Mucosa of stomach (tissue), 1 donor: Measurements from ENCODE around the gene LOXHD1.

Experiments used
- H3K27me3 ChIP-seq: one replicate; pipeline ENCODE4 v1.7.0; 2013; ENCODE audit warnings: mild to moderate bottlenecking, low read length; ENCODE audit not compliant: control insufficient read depth, insufficient read depth
- H3K36me3 ChIP-seq: one replicate; pipeline ENCODE4 v1.7.0; 2013; ENCODE audit warnings: low read length; ENCODE audit not compliant: control insufficient read depth, insufficient read depth
- H3K4me1 ChIP-seq: one replicate; pipeline ENCODE4 v1.7.0; 2013; ENCODE audit warnings: mild to moderate bottlenecking, low read length; ENCODE audit not compliant: control insufficient read depth, insufficient read depth
- H3K4me3 ChIP-seq: one replicate; pipeline ENCODE4 v1.7.0; 2013; ENCODE audit warnings: low read length
- H3K9ac ChIP-seq: one replicate; pipeline ENCODE4 v1.7.0; 2013; ENCODE audit warnings: mild to moderate bottlenecking, low read length, moderate library complexity
- H3K9me3 ChIP-seq: one replicate; pipeline ENCODE4 v1.7.0; 2013; ENCODE audit warnings: mild to moderate bottlenecking, low read length, moderate library complexity; ENCODE audit not compliant: control insufficient read depth
- donor health status: Pancreatic carcinoma.

The LOXHD1 gene

GRCh38 chr18:46437061-46437460, 220.0 kb downstream of the LOXHD1 start:
- H3K9ac ChIP-seq = no peak overlapping the region
- H3K36me3 ChIP-seq = no peaks in the 10 kb centered on the region
- no peaks in the 10 kb centered on the region for H3K9me3 ChIP-seq
- H3K4me1 ChIP-seq = no peaks in the 10 kb centered on the region
- H3K27me3 ChIP-seq = peaks cover 3% of the 10 kb centered on the region
- no peak overlapping the region for H3K4me3 ChIP-seq

- no peak overlapping the region for H3K4me3 ChIP-seq
- no peaks in the 10 kb centered on the region for H3K4me1 ChIP-seq
- no peaks in the 10 kb centered on the region for H3K9me3 ChIP-seq
Observed at GRCh38 chr18:46436621-46437020, 220.4 kb downstream of the LOXHD1 start.

GRCh38 chr18:46435031-46435430, 222.0 kb downstream of the LOXHD1 start:
- Histone ChIP-seq H3K4me3 (no peak overlapping the region), H3K9ac (no peak overlapping the region), H3K9me3 (no peaks in the 10 kb centered on the region), H3K27me3 (peaks cover 3% of the 10 kb centered on the region), H3K36me3 (no peaks in the 10 kb centered on the region), H3K4me1 (no peaks in the 10 kb centered on the region)

More at GRCh38 chr18:46436621-46437020, 220.4 kb downstream of the LOXHD1 start:
- H3K27me3 ChIP-seq = peaks cover 3% of the 10 kb centered on the region
- no peaks in the 10 kb centered on the region for H3K36me3 ChIP-seq
- H3K9ac ChIP-seq = no peak overlapping the region

- H3K9me3 ChIP-seq = no peaks in the 10 kb centered on the region
- no peak overlapping the region for H3K9ac ChIP-seq
- no peaks in the 10 kb centered on the region for H3K4me1 ChIP-seq
- H3K36me3 ChIP-seq = no peaks in the 10 kb centered on the region
- H3K27me3 ChIP-seq = peaks cover 3% of the 10 kb centered on the region
- no peak overlapping the region for H3K4me3 ChIP-seq
Observed at GRCh38 chr18:46434629-46435028, 222.4 kb downstream of the LOXHD1 start.

GRCh38 chr18:46433121-46433826, 223.7 kb downstream of the LOXHD1 start:
- Histone ChIP-seq H3K36me3 (no peaks in the 10 kb centered on the region), H3K9me3 (no peaks in the 10 kb centered on the region), H3K4me1 (no peaks in the 10 kb centered on the region), H3K4me3 (no peak overlapping the region), H3K27me3 (peaks cover 3% of the 10 kb centered on the region), H3K9ac (no peak overlapping the region)

- no peaks in the 10 kb centered on the region for H3K9me3 ChIP-seq
- H3K27me3 ChIP-seq = peaks cover 3% of the 10 kb centered on the region
Observed at GRCh38 chr18:46431522-46432171, 225.4 kb downstream of the LOXHD1 start.

GRCh38 chr18:46429649-46430224, 227.3 kb downstream of the LOXHD1 start:
- H3K4me1 ChIP-seq = no peaks in the 10 kb centered on the region
- peaks cover 3% of the 10 kb centered on the region for H3K27me3 ChIP-seq
- no peaks in the 10 kb centered on the region for H3K9me3 ChIP-seq
- H3K36me3 ChIP-seq = no peaks in the 10 kb centered on the region
- no peak overlapping the region for H3K4me3 ChIP-seq
- H3K9ac ChIP-seq = no peak overlapping the region

More at GRCh38 chr18:46431522-46432171, 225.4 kb downstream of the LOXHD1 start:
- H3K4me3 ChIP-seq = no peak overlapping the region
- no peaks in the 10 kb centered on the region for H3K4me1 ChIP-seq
- H3K9ac ChIP-seq = no peak overlapping the region
- H3K36me3 ChIP-seq = no peaks in the 10 kb centered on the region

- H3K9ac ChIP-seq = no peak overlapping the region
- H3K4me1 ChIP-seq = no peaks in the 10 kb centered on the region
- H3K9me3 ChIP-seq = no peaks in the 10 kb centered on the region
- no peak overlapping the region for H3K4me3 ChIP-seq
- H3K36me3 ChIP-seq = no peaks in the 10 kb centered on the region
- no peaks in the 10 kb centered on the region for H3K27me3 ChIP-seq
Observed at GRCh38 chr18:46429130-46429529, 227.9 kb downstream of the LOXHD1 start.

- no peaks in the 10 kb centered on the region for H3K4me1 ChIP-seq
- H3K4me3 ChIP-seq = no peak overlapping the region
- H3K9ac ChIP-seq = no peak overlapping the region
- no peaks in the 10 kb centered on the region for H3K9me3 ChIP-seq
- H3K36me3 ChIP-seq = no peaks in the 10 kb centered on the region
- H3K27me3 ChIP-seq = no peaks in the 10 kb centered on the region
Observed at GRCh38 chr18:46428368-46428767, 228.7 kb downstream of the LOXHD1 start.

GRCh38 chr18:46427216-46427995, 229.6 kb downstream of the LOXHD1 start:
- no peaks in the 10 kb centered on the region for H3K36me3 ChIP-seq
- no peaks in the 10 kb centered on the region for H3K4me1 ChIP-seq
- H3K27me3 ChIP-seq = no peaks in the 10 kb centered on the region
- H3K4me3 ChIP-seq = no peak overlapping the region
- H3K9ac ChIP-seq = no peak overlapping the region
- H3K9me3 ChIP-seq = no peaks in the 10 kb centered on the region
